HG02973 (cell line): ENCODE results near the gene MINK1.

ENCODE experiments used
- ATAC-seq: cut with Tn5 transposase; IDR thresholded peaks from one replicate; pipeline ENCODE4 v1.9.1; 2021; ENCODE audit warnings: moderate library complexity; ENCODE audit not compliant: unreplicated experiment

MINK1 gene

DNA sequence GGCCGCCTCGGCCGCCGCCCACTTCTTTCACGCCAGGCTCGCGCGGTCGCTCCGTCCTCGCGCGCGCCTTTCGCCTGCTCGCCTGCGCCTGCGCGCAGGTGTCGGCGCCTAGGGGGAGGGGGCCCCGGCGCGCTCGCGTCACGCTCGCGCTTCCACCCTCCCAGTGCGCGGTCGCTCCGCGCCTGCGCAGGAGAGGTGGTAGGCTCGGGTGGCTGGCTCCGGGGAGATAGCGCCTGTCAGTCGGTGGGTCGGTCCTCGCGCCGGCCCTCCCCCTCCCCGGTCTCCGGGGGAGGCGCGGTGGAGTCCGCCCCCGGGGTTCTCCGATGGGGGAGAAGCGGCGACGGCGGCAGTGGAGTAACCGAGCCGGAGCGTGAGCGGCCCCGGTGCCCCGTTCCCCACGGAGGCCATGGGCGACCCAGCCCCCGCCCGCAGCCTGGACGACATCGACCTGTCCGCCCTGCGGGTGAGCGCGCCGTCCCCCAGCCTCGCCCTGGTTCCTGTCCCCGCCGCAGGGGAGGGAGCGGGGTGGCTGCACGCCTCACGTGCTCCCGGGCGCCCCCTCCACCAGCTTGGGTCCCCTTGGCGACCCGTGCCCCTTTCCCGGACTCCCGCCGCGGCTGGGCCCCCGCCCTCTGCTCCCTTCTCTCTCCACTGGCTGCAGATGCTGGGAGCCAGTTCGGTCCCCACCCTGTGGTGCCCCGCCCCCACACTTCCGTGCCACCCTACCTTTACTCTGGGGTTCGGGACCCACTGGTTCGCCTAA lies at the start of gene MINK1:
Gene MINK1, plus strand, starts transcription at position 163 of the 763 bp plus-strand sequence. Its CDS starts 244 bp downstream, at position 407.
- ATAC-seq: peak; percentile 77

DNA sequence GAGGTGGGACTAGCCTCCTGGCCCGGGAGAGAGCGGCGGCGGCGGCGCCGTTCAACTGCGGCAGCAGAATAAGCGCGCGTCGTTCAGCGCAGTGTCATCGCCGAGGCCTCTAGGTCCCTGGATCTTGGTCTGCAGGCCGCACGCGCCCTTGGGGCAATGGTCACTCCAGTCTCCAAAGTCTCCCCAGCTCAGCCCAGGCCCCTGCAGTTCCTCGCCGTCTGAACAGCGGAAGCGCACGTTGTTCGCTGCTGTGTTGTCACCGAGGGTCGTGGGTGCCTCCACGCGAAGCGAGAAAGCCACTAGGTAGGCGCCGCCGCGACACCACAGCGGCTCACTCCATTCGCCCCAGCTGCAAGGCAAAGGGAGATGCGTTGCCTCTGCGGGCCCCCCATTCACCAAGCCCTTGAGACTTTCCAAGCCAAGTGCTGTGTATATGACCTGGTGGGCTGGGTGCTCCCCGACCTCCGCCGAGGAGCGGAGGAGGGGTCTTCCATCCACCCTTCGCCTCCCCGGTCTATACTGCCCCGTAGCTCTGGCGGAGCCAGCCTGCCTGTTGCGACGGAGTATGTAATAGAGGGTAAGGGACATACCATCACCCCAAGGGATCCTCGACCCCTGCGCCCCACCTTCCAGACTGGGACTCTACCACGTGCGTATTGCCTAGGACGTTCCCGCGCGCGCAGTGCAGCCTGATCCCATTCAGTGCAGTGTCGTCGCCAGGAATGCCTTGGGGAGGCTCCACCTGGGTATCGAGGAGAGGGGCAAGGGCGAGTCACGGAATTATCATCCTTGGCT lies 47.6 kb upstream of the MINK1 start:
- ATAC-seq: no peak

- ATAC-seq: no peak
These were observed 47.0 kb upstream of the MINK1 start, which contains the start of gene VMO1 for GRCh38 chr17:4786106-4786511. Gene VMO1 (minus strand): TSS chr17:4786364. CDS start chr17:4786352, 12 bp downstream.

DNA sequence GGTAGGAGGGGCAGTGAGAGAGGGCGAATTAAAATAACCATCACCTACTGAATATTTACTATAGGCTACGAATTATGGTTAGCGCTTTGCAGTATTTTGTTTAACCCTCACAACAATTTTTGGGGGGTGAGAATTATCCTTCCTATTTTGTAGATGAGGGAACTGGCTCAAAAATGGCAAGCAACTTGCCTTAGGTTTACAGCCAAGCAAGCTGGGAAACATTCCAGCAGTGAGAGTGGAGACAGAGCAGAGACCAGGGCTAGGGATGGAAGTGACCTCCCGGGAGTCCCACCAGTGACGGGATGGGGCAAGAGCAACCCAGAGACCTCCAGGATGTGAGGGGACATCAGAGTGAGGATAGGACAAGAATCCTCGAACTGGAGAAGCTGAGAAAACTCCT lies 46.6 kb upstream of the MINK1 start:
- no peak for ATAC-seq

DNA sequence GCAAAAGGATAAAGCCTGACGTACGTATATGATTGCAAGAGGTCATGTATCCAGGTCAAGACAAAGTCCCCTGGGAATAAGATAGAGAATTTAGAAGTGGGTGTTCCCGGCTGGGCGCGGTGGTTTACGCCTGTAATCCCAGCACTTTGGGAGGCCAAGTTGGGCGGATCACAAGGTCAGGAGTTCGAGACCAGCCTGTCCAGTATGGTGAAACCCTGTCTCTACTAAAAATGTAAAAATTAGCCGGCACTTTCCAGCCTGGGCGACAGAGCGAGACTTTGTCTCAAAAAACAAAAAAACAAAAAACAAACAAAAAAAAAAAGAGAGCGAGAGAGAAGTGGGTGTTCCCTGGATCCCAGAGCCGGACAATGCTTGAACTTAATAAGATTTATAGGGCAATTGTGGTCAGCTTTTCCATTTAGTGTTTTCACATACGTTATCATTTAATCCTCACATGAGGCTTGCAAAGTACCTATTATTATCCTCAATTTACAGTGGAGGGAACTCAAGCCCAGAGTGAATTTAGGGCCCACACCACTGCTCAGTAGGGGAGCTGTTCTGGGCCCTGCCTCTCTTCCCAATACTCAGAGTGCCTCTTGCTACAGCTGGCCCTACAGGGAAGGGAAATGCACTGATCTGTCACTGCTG lies 44.9 kb upstream of the MINK1 start:
- no peak for ATAC-seq

DNA sequence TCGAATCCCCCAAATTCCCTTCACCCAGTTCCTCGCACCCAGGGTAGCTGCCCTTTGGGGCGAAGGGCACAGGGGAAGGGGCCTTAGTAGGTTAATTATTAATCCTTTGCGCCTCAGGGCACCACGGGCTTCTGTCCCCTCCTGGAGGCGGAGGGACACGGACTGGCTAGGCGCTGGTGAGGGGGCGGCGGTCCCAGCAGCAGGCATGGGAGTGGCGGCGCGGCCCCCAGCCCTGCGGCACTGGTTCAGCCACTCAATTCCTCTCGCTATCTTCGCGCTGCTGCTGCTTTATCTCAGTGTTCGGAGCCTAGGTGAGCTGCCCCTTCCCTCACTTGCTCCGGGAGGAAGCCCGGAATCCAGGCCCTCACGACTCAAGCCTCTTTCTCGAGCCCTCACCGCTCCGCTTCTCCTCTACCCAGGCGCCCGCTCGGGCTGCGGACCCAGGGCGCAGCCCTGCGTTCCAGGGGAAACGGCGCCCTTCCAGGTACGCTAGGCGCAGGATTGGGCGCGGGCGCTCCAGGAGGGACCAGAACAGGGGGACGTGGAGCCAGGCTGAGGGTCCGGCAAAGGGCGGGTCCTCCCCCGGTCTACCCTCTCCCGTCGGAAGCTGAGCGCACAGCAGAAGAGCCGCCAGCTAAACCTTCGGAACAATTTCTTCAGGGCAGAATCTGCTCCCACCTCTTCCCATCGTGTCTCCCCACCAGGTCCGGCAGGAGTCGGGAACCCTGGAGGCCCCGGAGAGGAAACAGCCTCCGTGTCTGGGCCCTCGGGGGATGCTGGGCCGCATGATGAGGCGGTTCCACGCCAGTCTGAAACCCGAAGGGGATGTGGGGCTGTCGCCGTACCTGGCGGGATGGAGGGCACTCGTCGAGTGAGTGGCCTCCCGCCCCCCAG lies 44.1 kb upstream of the MINK1 start, which contains the start of gene GLTPD2:
Gene GLTPD2, plus strand, starts transcription at position 158 of the 894 bp plus-strand sequence. Its CDS starts 48 bp downstream, at position 206.
- no peak for ATAC-seq

DNA sequence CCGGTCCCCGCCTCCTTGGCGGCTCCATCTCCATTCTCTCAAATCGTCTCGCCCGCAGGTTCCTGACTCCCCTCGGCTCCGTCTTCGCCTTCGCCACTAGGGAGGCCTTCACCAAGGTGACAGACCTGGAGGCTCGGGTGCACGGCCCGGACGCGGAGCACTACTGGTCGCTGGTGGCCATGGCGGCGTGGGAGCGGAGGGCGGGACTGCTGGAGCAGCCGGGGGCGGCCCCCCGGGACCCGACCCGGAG lies 43.5 kb upstream of the MINK1 start:
- no peak for ATAC-seq

- ATAC-seq: peak; percentile 79
These were observed 43.0 kb upstream of the MINK1 start for GRCh38 chr17:4789951-4790704.

DNA sequence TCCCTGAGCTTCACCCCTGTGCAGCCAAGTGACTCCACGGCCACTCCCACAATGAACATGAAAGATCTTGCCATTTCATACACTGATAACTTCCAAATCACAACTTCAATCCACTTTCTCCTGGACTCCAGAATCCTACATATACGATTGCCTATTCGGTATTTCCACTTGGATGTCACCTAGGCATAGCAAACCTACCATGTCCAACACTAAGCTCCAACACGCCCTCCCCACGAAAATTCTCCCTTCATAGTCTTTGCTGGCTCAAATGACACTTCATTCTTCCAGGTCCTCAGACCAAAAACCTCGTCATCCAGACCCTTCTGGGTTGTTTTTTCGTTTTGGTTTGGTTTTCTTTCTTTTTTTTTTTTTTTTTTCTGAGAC lies 42.4 kb upstream of the MINK1 start:
- no peak for ATAC-seq

DNA sequence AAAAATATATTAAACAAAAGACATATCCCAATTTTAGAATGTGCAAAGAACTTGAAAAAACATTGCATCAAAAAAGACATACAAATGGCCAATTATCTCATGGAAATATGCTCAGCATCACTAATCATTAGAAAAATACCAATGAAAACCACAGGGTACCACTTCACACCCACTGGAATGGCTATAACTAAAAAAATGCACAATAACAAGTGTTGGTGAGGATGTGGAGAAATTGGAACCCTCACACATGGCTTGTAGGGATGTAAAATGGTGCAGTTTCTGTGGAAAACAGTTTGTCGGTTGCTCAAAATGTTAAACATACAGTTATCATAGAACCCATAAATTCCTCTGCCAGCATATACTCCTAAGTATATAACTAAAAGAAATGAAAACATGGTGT lies 38.0 kb upstream of the MINK1 start:
- ATAC-seq: no peak

DNA sequence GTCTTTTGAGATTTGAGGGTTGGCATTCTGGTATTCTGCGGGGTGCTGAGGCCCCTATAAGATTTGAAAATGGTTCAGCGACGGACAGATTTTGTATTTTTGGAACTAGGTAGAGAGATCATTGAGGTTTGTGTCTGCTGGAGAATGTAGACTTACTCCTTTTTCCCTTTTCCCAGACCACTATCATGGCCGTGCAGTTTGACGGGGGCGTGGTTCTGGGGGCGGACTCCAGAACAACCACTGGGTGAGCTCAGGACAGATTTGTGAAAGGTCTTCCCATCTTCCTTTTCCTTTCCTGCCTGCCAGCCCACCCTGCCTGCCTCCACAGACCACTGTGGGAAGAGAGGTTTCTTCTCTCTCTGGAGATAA lies 36.6 kb upstream of the MINK1 start:
- no peak for ATAC-seq

- ATAC-seq: no peak
These were observed 32.5 kb upstream of the MINK1 start for GRCh38 chr17:4800462-4801196.

DNA sequence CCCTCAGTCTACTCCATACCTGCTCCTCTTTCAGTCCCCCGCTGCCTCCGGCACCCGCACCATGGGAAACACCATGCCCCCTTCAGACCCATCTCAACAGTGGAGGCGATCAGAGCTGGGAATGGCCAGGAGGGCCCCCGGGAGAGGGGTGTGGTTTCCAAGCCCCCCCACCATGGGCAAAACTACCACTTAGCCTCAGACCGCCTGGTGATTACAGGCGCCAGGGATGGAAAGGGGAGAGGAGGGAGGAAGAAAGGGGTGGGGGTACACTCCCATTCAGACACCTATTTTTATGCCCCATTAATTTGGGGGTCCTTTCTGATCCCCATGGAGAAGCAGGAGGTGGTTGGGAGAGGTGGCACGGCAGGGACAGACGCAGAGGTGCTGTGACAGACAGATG lies 30.9 kb upstream of the MINK1 start, which contains the start of gene C17orf114:
Gene C17orf114, minus strand, starts transcription at position 101 of the 400 bp plus-strand sequence.
- no peak for ATAC-seq

DNA sequence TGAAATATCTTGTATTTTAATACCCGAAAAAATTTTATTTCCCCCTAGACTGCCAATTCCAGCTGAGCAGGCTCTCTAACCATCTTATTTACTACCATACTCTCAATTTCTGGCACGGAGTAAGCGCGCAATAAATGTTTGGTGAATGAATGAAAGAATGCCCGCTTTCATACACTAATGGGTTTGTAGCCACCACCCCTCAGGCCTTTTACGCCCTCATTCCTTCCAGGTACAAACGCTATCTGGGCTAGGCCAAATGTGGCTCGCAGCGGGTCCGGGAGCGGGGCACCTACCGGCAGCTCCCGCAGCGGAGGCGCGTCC lies 26.7 kb upstream of the MINK1 start:
- no peak for ATAC-seq

- ATAC-seq: peak; percentile 79
These were observed 26.1 kb upstream of the MINK1 start, which contains the start of gene PLD2 for GRCh38 chr17:4806777-4807604. Gene PLD2 (plus strand): TSS chr17:4807152. CDS start chr17:4807773, 621 bp downstream.

DNA sequence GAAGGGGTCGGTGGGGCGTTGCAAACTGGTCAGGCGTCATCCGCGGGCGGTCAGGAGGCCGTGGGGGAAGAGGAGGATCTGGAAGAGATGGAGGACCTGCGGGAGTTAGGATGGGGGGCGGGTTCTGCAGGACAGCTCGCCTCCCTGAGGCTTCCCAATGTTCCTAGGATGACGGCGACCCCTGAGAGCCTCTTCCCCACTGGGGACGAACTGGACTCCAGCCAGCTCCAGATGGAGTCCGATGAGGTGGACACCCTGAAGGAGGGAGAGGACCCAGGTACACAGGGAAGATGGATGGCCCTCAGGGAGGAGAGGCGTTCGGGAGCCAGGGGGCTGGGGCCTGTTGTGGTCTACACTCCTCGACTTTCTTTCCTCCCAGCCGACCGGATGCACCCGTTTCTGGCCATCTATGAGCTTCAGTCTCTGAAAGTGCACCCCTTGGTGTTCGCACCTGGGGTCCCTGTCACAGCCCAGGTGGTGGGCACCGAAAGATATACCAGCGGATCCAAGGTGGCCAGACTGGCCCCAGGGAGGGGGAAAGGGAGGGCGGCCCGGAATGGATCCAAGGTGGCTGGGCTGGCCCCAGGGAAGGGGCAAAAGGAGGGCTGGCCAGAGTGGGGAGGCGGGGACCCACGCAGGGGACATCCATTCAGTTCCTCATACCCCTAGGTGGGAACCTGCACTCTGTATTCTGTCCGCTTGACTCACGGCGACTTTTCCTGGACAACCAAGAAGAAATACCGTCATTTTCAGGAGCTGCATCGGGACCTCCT lies 25.3 kb upstream of the MINK1 start:
- no peak for ATAC-seq

GRCh38 chr17:4808378-4808767 lies 24.8 kb upstream of the MINK1 start:
- no peak for ATAC-seq
